NB4 (cell line): ENCODE measurements around the gene DNAH9.

Experiments
- DNase-seq: peaks from one replicate; pipeline ENCODE4 v3.0.0; 2010; ENCODE audit warnings: low read depth
- H3K4me3 ChIP-seq: one replicate; pipeline ENCODE4 v1.5.1; 2011; ENCODE audit warnings: mild to moderate bottlenecking, low read depth, low read length, moderate library complexity
- CTCF ChIP-seq: IDR thresholded peaks from one replicate; pipeline ENCODE4 v1.5.1; 2012; ENCODE audit warnings: low read depth, low read length
- MAX ChIP-seq: IDR thresholded peaks from 2 replicates; pipeline ENCODE4 v1.6.1; 2011; ENCODE audit warnings: low read depth, low read length
- MYC ChIP-seq: IDR thresholded peaks from 2 replicates; pipeline ENCODE4 v1.6.1; 2011; ENCODE audit warnings: low read depth, low read length
- POLR2A ChIP-seq: IDR thresholded peaks from 2 replicates; pipeline ENCODE4 v1.6.1; 2011; ENCODE audit warnings: mild to moderate bottlenecking; ENCODE audit not compliant: insufficient read length; ENCODE audit errors: extremely low read depth

The DNAH9 gene

DNA sequence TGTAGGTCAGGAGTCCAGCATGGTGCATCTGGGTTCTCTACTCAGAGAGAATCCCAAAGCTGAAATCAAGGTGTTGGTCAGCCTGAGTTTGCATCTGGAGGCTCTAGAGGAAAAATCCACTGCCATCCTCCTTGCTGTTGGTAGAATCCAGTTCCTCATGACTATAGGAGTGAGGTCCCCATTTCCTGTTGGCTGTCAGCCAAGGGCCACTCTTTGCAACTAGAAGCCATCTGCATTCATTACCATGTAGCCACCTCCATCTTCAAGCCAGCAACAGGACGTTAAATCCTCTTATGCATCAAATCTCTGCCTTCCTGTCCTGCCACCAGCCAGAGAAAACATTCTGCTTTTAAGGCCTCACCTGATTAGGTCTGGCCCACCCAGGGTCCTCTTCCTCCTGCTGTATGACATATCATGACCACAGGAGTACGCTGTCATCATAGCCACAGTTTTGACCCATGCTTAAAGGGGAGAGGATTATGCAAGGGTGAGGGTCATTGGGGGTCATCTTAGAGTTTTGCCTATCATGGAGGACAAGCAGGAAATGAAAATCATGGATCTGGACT, 40.5 kb downstream of the DNAH9 start:
- DNase-seq = no peak
- H3K4me3 ChIP-seq = no peak overlapping the region
- TF ChIP-seq CTCF (no peak), MYC (no peak), MAX (no peak)

DNA sequence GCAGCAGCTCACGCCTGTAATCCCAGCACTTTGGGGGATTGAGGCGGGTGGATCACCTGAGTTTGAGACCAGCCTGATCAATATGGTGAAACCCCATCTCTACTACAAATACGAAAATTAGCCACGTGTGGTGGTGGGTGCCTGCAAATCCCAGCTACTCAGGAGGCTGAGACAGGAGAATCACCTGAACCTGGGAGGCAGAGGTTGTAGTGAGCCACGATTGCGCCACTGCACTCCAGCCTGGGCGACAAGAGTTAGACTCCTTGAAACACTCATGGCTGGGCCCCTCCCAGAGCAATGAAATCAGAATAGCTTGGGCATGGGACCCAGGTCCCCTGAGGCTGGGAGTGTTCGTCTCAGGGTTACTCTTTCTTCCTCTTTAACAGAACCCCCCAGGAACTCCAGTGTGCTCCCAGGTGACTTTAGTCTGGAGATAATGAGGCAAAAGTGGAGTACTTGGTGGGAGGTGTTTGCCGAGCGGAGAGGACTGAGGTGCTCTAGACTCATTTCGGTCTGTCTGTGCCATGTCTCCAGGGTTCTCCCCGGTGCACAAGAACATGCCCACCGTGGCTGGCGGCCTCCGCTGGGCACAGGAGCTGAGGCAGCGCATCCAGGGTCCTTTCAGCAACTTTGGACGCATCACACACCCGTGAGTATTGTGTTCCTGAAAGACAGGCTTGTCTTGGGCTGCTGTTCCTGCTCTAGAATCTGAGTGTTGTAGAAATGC, 41.6 kb downstream of the DNAH9 start:
- no peak for DNase-seq
- no peak overlapping the region for H3K4me3 ChIP-seq
- TF ChIP-seq POLR2A (no peak), CTCF (no peak), MYC (no peak), MAX (no peak)

DNA sequence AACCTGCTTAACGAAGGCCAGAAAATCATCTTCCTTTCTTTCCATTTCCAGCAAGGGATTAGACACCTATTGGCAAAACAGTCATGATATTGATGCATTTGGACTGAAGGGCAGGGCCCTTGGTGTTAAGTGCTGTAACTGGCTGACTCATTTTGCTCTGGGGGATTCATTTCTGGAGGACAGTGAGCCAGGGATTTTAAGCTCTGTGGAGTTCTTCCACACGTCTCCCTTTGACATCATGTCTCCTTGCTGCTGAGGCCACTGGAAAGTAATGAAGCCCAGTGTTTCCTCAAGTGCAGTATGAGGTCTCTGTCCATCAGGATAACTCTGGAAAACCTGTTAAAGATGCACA, 42.2 kb downstream of the DNAH9 start:
- H3K4me3 ChIP-seq = no peak overlapping the region
- DNase-seq = no peak
- TF ChIP-seq CTCF = no peak
- TF ChIP-seq MAX = no peak
- no peak for TF ChIP-seq POLR2A
- no peak for TF ChIP-seq MYC

GRCh38 chr17:11641521-11642275, 43.4 kb downstream of the DNAH9 start:
- TF ChIP-seq CTCF (no peak), MAX (no peak), MYC (no peak), POLR2A (no peak)
- DNase-seq = no peak
- no peak overlapping the region for H3K4me3 ChIP-seq

- TF ChIP-seq CTCF (no peak), MAX (no peak), MYC (no peak), POLR2A (no peak)
- H3K4me3 ChIP-seq = no peak overlapping the region
- no peak for DNase-seq
These were observed 44.4 kb downstream of the DNAH9 start for GRCh38 chr17:11642655-11643054.
